Cardiac muscle cell (in vitro differentiated cells and primary cell): ENCODE results near the gene FZD2. TPM values are rescaled to one million over a fixed set of nuclear protein-coding genes. Genes with fewer than 3 reads are reported as not detected.

Experiments
- DNase-seq, 2 donors: peaks; one replicate each; pipeline versions ENCODE4 v3.0.0 to v3.0.0-alpha.2; 2010 to 2017; ENCODE audit warnings: low read depth in 1 of 2, low spot score in 1 of 2
- H3K27ac ChIP-seq: fragments of 200-600 bp; sonication (generic); 2 replicates; pipeline ENCODE4 v1.5.1; 2016
- H3K27me3 ChIP-seq: fragments of 200-600 bp; sonication (generic); 2 replicates; pipeline ENCODE4 v1.6.0; 2016; ENCODE audit warnings: control low read depth
- H3K36me3 ChIP-seq: fragments of 200-600 bp; sonication (generic); 2 replicates; pipeline ENCODE4 v1.5.1; 2016; ENCODE audit warnings: control low read depth
- H3K4me1 ChIP-seq: fragments of 200-600 bp; sonication (generic); 2 replicates; pipeline ENCODE4 v1.8.1; 2017; ENCODE audit warnings: low read depth, mild to moderate bottlenecking, mixed run types
- H3K4me3 ChIP-seq: fragments of 200-600 bp; sonication (generic); 2 replicates; pipeline ENCODE4 v1.5.1; 2016; ENCODE audit warnings: mild to moderate bottlenecking
- H3K9me3 ChIP-seq: fragments of 200-600 bp; sonication (generic); 2 replicates; pipeline ENCODE4 v1.5.1; 2017; ENCODE audit warnings: low read depth, mild to moderate bottlenecking, control low read depth
- polyA plus RNA-seq: library from polyadenylated mRNA; unstranded; fragments of >200 nt; fragmentation: Nextera tagmentation; extraction: Ambion mirVana; gene quantifications from 2 replicates; pipeline ENCODE4 v1.2.1, GENCODE V29; 2016
- total RNA-seq: library from RNA; depleted of rRNA; stranded (reverse); fragments of >200 nt; gene quantifications from 2 replicates; pipeline ENCODE4 v1.2.3, GENCODE V29; 2016
- TF ChIP-seq, protein P1 (sequence below): IDR thresholded peaks from 2 replicates; pipeline ENCODE4 v1.5.1; 2012; ENCODE audit warnings: low read depth, mild to moderate bottlenecking, low read length

Gene FZD2
- total and polyA plus RNA-seq, 2 experiments from 2014 or later = 47.4 to 51.5 TPM

DNA sequence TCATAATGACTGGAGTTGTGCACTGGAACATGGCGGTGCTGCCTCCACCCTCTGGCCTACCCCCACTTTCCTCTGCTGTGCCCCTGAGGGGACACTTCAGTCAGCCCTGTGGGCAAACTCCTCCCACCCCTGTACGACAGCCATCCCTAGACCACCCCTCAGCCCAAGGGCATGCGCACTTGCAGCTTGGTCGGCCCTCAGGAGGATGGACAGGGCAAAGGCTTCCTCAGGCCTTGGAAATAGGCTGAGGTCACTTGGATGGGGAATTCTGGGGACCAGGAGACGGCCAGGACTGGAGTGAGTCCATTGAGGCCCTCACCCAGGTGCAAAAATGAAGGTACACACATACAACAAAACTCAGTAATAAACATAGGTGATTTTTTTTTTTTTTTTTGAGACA is 41.0 kb downstream of the FZD2 start:
- no peak for DNase-seq
- H3K27me3 ChIP-seq = no peaks in the 10 kb centered on the region
- no peaks in the 10 kb centered on the region for H3K36me3 ChIP-seq
- H3K27ac ChIP-seq = no peak overlapping the region
- no peak overlapping the region for H3K4me3 ChIP-seq
- peaks cover 13% of the 10 kb centered on the region for H3K4me1 ChIP-seq
- TF ChIP-seq, protein P1, sequence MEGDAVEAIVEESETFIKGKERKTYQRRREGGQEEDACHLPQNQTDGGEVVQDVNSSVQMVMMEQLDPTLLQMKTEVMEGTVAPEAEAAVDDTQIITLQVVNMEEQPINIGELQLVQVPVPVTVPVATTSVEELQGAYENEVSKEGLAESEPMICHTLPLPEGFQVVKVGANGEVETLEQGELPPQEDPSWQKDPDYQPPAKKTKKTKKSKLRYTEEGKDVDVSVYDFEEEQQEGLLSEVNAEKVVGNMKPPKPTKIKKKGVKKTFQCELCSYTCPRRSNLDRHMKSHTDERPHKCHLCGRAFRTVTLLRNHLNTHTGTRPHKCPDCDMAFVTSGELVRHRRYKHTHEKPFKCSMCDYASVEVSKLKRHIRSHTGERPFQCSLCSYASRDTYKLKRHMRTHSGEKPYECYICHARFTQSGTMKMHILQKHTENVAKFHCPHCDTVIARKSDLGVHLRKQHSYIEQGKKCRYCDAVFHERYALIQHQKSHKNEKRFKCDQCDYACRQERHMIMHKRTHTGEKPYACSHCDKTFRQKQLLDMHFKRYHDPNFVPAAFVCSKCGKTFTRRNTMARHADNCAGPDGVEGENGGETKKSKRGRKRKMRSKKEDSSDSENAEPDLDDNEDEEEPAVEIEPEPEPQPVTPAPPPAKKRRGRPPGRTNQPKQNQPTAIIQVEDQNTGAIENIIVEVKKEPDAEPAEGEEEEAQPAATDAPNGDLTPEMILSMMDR = no peak
- H3K9me3 ChIP-seq = no peaks in the 10 kb centered on the region

DNA sequence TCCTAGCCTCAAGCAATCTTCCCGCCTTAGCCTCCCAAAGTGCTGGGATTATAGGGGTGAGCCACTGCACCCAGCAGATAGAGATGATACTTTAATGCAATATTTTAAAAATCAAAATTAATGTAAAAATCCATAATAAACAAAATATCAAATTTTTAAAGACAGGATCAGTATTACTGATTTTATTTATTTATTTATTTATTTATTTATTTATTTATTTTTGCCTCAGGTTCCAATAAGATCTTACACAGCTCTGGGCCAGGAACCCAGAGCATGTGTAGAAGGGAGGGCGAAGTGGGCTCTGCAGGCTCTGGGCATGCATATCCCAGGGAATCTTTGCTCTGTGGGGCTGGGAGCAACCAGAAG is 41.6 kb downstream of the FZD2 start:
- Histone ChIP-seq H3K4me3 (no peak overlapping the region), H3K4me1 (peaks cover 13% of the 10 kb centered on the region), H3K27ac (peak overlapping the region; percentile 59), H3K27me3 (no peaks in the 10 kb centered on the region), H3K36me3 (no peaks in the 10 kb centered on the region), H3K9me3 (no peaks in the 10 kb centered on the region)
- TF ChIP-seq, protein P1 = no peak
- no peak for DNase-seq

DNA sequence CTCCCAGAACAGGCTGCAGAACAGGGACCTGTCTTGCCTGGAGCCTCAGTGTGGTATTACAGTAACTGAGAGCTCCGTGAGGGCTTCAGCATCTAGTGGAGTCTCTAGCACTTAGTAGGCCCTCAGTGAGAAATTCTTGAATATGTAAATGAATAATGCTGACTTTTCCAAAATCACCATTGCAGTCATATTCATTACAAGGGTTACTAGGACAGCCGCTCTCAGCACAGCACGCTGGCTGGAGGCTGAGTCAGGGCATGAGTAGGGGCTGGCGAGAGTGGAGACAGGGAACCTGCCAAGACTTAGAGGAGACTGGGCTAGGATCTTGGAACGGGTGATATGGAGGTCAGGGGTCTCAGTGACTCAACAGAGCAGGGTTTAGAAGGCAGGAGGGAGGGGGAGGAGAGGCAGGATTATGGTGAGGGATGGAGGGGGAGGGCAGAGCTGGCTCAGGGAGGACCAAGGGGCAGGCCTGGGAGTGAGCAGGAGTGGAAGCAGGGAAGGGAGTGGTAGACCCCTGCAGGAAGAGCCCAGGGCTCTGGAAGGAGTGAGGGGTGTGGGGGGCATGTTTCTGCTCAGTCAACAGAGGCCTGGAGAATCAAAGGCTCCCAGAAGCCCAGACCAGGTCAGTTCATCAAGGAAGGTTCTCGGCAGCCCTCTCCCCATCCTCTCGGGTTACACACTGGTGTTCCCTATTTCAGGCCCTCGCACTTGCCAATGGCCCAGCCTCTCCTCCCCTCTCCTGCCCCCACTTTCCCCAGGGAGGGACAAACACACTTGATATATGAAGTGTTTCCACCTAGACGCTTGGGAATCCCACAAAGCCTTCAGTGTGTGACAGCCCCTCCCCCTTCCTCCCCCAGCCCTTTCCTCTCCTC is 42.3 kb downstream of the FZD2 start:
- Histone ChIP-seq H3K27ac (peak overlapping the region; percentile 59), H3K27me3 (no peaks in the 10 kb centered on the region), H3K4me1 (peaks cover 13% of the 10 kb centered on the region), H3K4me3 (no peak overlapping the region), H3K9me3 (no peaks in the 10 kb centered on the region), H3K36me3 (no peaks in the 10 kb centered on the region)
- DNase-seq = peak; percentile 40 to 98
- TF ChIP-seq, protein P1 = no peak

DNA sequence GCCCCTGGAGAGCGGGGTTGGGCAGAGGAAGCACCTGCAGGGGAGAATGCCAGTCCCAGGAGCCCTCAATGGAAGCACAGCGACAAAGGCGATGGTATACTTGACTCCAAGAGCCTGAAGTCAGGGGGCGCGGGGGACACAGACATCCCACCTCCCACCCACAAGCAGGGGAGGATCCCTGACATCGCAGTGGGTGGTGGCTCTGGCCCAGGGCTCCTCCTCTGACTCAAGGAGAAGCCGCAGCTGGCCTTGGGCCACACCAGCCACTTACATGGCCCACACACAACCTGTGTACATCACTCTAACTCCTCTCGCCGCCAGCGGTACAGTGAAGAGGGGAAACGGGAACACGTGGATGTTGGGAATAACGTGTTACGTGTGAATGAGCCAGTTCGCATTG is 44.3 kb downstream of the FZD2 start:
- TF ChIP-seq, protein P1 = no peak
- no peaks in the 10 kb centered on the region for H3K36me3 ChIP-seq
- H3K27ac ChIP-seq = no peak overlapping the region
- no peak for DNase-seq
- no peaks in the 10 kb centered on the region for H3K9me3 ChIP-seq
- H3K27me3 ChIP-seq = no peaks in the 10 kb centered on the region
- H3K4me3 ChIP-seq = no peak overlapping the region
- peaks cover 13% of the 10 kb centered on the region for H3K4me1 ChIP-seq

DNA sequence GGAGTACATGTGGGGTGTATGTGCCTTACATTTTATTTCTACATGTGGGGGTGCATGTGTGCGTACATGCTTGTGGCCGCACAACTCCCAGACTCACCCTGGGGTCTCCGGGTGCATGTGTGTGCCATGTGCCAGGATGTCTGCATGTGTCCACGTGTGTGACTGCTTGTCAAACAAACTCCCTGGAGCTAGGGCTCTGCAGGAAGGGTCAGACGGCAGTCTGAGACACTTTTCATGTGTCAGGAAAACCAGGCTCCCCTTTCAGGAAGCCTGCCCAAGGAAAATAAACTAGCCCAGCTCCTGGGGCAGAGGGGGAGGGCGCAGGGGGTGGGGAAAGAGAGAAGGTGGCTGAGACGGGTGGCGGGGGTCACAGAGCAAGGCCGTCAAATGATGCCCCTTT is 44.7 kb downstream of the FZD2 start:
- H3K27me3 ChIP-seq = no peaks in the 10 kb centered on the region
- no peak for DNase-seq
- no peaks in the 10 kb centered on the region for H3K36me3 ChIP-seq
- no peaks in the 10 kb centered on the region for H3K9me3 ChIP-seq
- TF ChIP-seq, protein P1 = no peak
- H3K4me3 ChIP-seq = no peak overlapping the region
- H3K27ac ChIP-seq = peak overlapping the region; percentile 38
- H3K4me1 ChIP-seq = peaks cover 13% of the 10 kb centered on the region
